ENCODE results near the gene SIRT6.
"Not testable (repeated sequence)": the region's sequence is repeated elsewhere in the genome, so short reads cannot be mapped to it uniquely, and the experiment has no call there.

GRCh38 chr19:4127322-4127721, 55.0 kb downstream of the SIRT6 start:
- TF ChIP-seq ZNF274 (IDR thresholded peaks at IDR 0.05; ENCODE audit: insufficient read depth, insufficient read length); POLR2A (IDR thresholded peaks at IDR 0.05; ENCODE audit: low read depth, low read length); PBX3 (IDR thresholded peaks at IDR 0.05; ENCODE audit: insufficient replicate concordance, low read depth, low read length); YBX1 (IDR thresholded peaks at IDR 0.05); ZNF24 (IDR thresholded peaks at IDR 0.05): not testable (repeated sequence)
